ENCODE measurements around the gene PIGT. TPM values are rescaled to one million over a fixed set of nuclear protein-coding genes. Genes with fewer than 3 reads are reported as not detected.

Gene PIGT
- total RNA-seq, 2 experiments from 2014 or later: 89.2 to 104 TPM

- CTCF ChIA-PET (ENCODE audit: unreplicated experiment): no interaction called here
- BruUV-seq (replicated peaks): no TSS peak
- DNase-seq (ENCODE audit: low spot score): no peak
- Histone ChIP-seq H3K79me2 (ENCODE audit: insufficient read depth, low read depth, low read length) (no peaks in the 10 kb centered on the region), H3K27ac (ENCODE audit: low read depth, low read length, poor library complexity, severe bottlenecking) (no peak overlapping the region), H2AFZ (ENCODE audit: low read length) (no peak overlapping the region), H3K9me3 (ENCODE audit: low read length) (no peaks in the 10 kb centered on the region), H3K36me3 (ENCODE audit: insufficient read depth, low read length) (no peaks in the 10 kb centered on the region), H3K9me2 (ENCODE audit: insufficient read depth, low read length) (no peaks in the 10 kb centered on the region), H3K4me3 (ENCODE audit: low read depth, low read length, poor library complexity, severe bottlenecking) (no peak overlapping the region), H3K4me2 (ENCODE audit: low read length) (no peak overlapping the region), H4K20me1 (ENCODE audit: insufficient read depth, low read length) (no peaks in the 10 kb centered on the region), H3K4me1 (ENCODE audit: insufficient read depth, low read length, poor library complexity, severe bottlenecking) (no peaks in the 10 kb centered on the region)
- TF ChIP-seq EZH2phosphoT487 (IDR thresholded peaks at IDR 0.05; ENCODE audit: borderline replicate concordance, low read depth, low read length): no peak
- TF ChIP-seq CTCF (conservative IDR thresholded peaks at IDR 0.05; ENCODE audit: low read length): no peak
- POLR2A ChIA-PET: interaction anchor here (0.5 to 0.7 kb wide), 3 partner anchors 14 to 53 kb away, joined by 3 read pairs; no protein-coding TSS in a partner anchor
- intact Hi-C loops (cut with micrococcal nuclease; ENCODE audit: unreplicated experiment): no loop called here
These were observed 49.7 kb downstream of the PIGT start for GRCh38 chr20:45465491-45466266.

GRCh38 chr20:45467172-45467571, 51.2 kb downstream of the PIGT start:
- Histone ChIP-seq H3K4me3 (ENCODE audit: low read depth, low read length, poor library complexity, severe bottlenecking) (no peak overlapping the region), H3K4me2 (ENCODE audit: low read length) (no peak overlapping the region), H3K9me3 (ENCODE audit: low read length) (no peaks in the 10 kb centered on the region), H3K36me3 (ENCODE audit: insufficient read depth, low read length) (no peaks in the 10 kb centered on the region), H3K79me2 (ENCODE audit: insufficient read depth, low read depth, low read length) (no peaks in the 10 kb centered on the region), H4K20me1 (ENCODE audit: insufficient read depth, low read length) (no peaks in the 10 kb centered on the region), H3K9me2 (ENCODE audit: insufficient read depth, low read length) (no peaks in the 10 kb centered on the region), H3K4me1 (ENCODE audit: insufficient read depth, low read length, poor library complexity, severe bottlenecking) (no peaks in the 10 kb centered on the region), H2AFZ (ENCODE audit: low read length) (no peak overlapping the region), H3K27ac (ENCODE audit: low read depth, low read length, poor library complexity, severe bottlenecking) (no peak overlapping the region)
- intact Hi-C loops (cut with micrococcal nuclease; ENCODE audit: unreplicated experiment): no loop called here
- no TSS peak for BruUV-seq (replicated peaks)
- TF ChIP-seq CTCF (conservative IDR thresholded peaks at IDR 0.05; ENCODE audit: low read length) (no peak), EZH2phosphoT487 (IDR thresholded peaks at IDR 0.05; ENCODE audit: borderline replicate concordance, low read depth, low read length) (no peak)
- ChIA-PET CTCF (ENCODE audit: unreplicated experiment) (no interaction called here), POLR2A (interaction anchor here (0.6 to 0.7 kb wide), 2 partner anchors 14 to 313 kb away, joined by 3 read pairs; no protein-coding TSS in a partner anchor)
- no peak for DNase-seq (ENCODE audit: low spot score)

GRCh38 chr20:45467861-45468260, 51.9 kb downstream of the PIGT start:
- BruUV-seq (replicated peaks): no TSS peak
- no peaks in the 10 kb centered on the region for H3K79me2 ChIP-seq (ENCODE audit: insufficient read depth, low read depth, low read length)
- no peak overlapping the region for H3K4me3 ChIP-seq (ENCODE audit: low read depth, low read length, poor library complexity, severe bottlenecking)
- H3K9me3 ChIP-seq (ENCODE audit: low read length): no peaks in the 10 kb centered on the region
- no peak overlapping the region for H3K4me2 ChIP-seq (ENCODE audit: low read length)
- POLR2A ChIA-PET: no interaction called here
- CTCF ChIA-PET (ENCODE audit: unreplicated experiment): no interaction called here
- H3K4me1 ChIP-seq (ENCODE audit: insufficient read depth, low read length, poor library complexity, severe bottlenecking): no peaks in the 10 kb centered on the region
- no peaks in the 10 kb centered on the region for H3K9me2 ChIP-seq (ENCODE audit: insufficient read depth, low read length)
- no peaks in the 10 kb centered on the region for H4K20me1 ChIP-seq (ENCODE audit: insufficient read depth, low read length)
- TF ChIP-seq CTCF (conservative IDR thresholded peaks at IDR 0.05; ENCODE audit: low read length): no peak
- intact Hi-C loops (cut with micrococcal nuclease; ENCODE audit: unreplicated experiment): no loop called here
- H3K36me3 ChIP-seq (ENCODE audit: insufficient read depth, low read length): no peaks in the 10 kb centered on the region
- no peak for DNase-seq (ENCODE audit: low spot score)
- no peak overlapping the region for H3K27ac ChIP-seq (ENCODE audit: low read depth, low read length, poor library complexity, severe bottlenecking)
- H2AFZ ChIP-seq (ENCODE audit: low read length): no peak overlapping the region
